Calu3 (cell line): Measurements from ENCODE around the gene FIBP. TPM values are rescaled to one million over a fixed set of nuclear protein-coding genes. Genes with fewer than 3 reads are reported as not detected.
A peak's percentile ranks its signal among the peaks of the same experiment; 100 is the strongest.

ENCODE experiments used
- BruUV-seq: library from RNA; stranded (reverse); fragments of 400-500 nt; replicated peaks from 2 replicates; lab custom pipeline; 2021; lab: Mats Ljungman, UMichigan
- CTCF ChIA-PET: fragments of 300-600 bp; sonication (Branson Sonifier 250); formaldehyde crosslinking; loops from one replicate; lab custom pipeline; 2022; ENCODE audit warnings: antibody characterized with exemption; lab: Charles Lee
- DNase-seq: peaks from one replicate; pipeline ENCODE4 v3.0.0; 2022
- H3K27ac Mint-ChIP-seq: one replicate; pipeline ENCODE4 v1.8.0; 2022; ENCODE audit warnings: mixed read lengths; ENCODE audit not compliant: unreplicated experiment
- H3K27me3 Mint-ChIP-seq: one replicate; pipeline ENCODE4 v1.8.0; 2022; ENCODE audit warnings: mixed read lengths; ENCODE audit not compliant: unreplicated experiment
- H3K36me3 Mint-ChIP-seq: one replicate; pipeline ENCODE4 v1.8.0; 2022; ENCODE audit warnings: mild to moderate bottlenecking, moderate library complexity, mixed read lengths; ENCODE audit not compliant: insufficient read depth, unreplicated experiment
- H3K4me1 Mint-ChIP-seq: one replicate; pipeline ENCODE4 v1.8.0; 2022; ENCODE audit warnings: mild to moderate bottlenecking, low read depth, mixed read lengths; ENCODE audit not compliant: unreplicated experiment
- H3K4me3 Mint-ChIP-seq: one replicate; pipeline ENCODE4 v1.8.0; 2022; ENCODE audit warnings: mild to moderate bottlenecking, low read depth, moderate library complexity, mixed read lengths; ENCODE audit not compliant: unreplicated experiment
- H3K9me3 Mint-ChIP-seq: one replicate; pipeline ENCODE4 v1.8.0; 2022; ENCODE audit warnings: low read depth, mixed read lengths; ENCODE audit not compliant: unreplicated experiment
- CTCF ChIP-seq: fragments of 200-600 bp; IDR thresholded peaks from one replicate; pipeline ENCODE4 v1.8.0; 2022; ENCODE audit warnings: antibody characterized with exemption; ENCODE audit not compliant: unreplicated experiment
- intact Hi-C: fragments of 100-400 bp; cut with micrococcal nuclease; formaldehyde crosslinking; loops from one replicate; pipeline ENCODE4 v1.10.0; 2022; ENCODE audit not compliant: unreplicated experiment
- total RNA-seq: library from RNA; stranded (reverse); gene quantifications from 2 replicates; pipeline ENCODE4 v1.2.3, GENCODE V29; 2022

Gene FIBP
- total RNA-seq, 1 experiment from 2014 or later = 75.8 TPM

- DNase-seq = no peak
- TF ChIP-seq CTCF = no peak
- BruUV-seq = no TSS peak
- H3K9me3 Mint-ChIP-seq = no peaks in the 10 kb centered on the region
- intact Hi-C loops = no loop called here
- H3K36me3 Mint-ChIP-seq = peaks cover 57% of the 10 kb centered on the region
- H3K4me3 Mint-ChIP-seq = peak overlapping the region; percentile 94
- no peaks in the 10 kb centered on the region for H3K27me3 Mint-ChIP-seq
- H3K4me1 Mint-ChIP-seq = peaks cover 53% of the 10 kb centered on the region
- peak overlapping the region; percentile 99 for H3K27ac Mint-ChIP-seq
- CTCF ChIA-PET = interaction anchor here (0.6 to 1.4 kb wide), 4 partner anchors 15 to 55 kb away, joined by 4 to 16 read pairs (median 5); partner anchors contain the start of genes FIBP, FOSL1 and MUS81
These were observed 27.0 kb upstream of the FIBP start for GRCh38 chr11:65915101-65915820.

GRCh38 chr11:65912845-65913244, 24.6 kb upstream of the FIBP start:
- no TSS peak for BruUV-seq
- DNase-seq = no peak
- intact Hi-C loops = no loop called here

GRCh38 chr11:65911682-65912568, 23.7 kb upstream of the FIBP start:
- DNase-seq = peak; percentile 49
- Mint-ChIP-seq H3K9me3 (no peaks in the 10 kb centered on the region), H3K4me3 (no peak overlapping the region), H3K36me3 (peaks cover 30% of the 10 kb centered on the region), H3K27ac (peak overlapping the region; percentile 48), H3K4me1 (peaks cover 61% of the 10 kb centered on the region), H3K27me3 (no peaks in the 10 kb centered on the region)
- TF ChIP-seq CTCF = no peak
- CTCF ChIA-PET = interaction anchor here (1.1 to 2.5 kb wide), 3 partner anchors 21 to 28 kb away, joined by 5 to 9 read pairs (median 8); partner anchors contain the start of genes CCDC85B and FIBP
- intact Hi-C loops = no loop called here
- BruUV-seq = no TSS peak

More at GRCh38 chr11:65912845-65913244, 24.6 kb upstream of the FIBP start:
- peaks cover 35% of the 10 kb centered on the region for H3K36me3 Mint-ChIP-seq
- CTCF ChIA-PET = interaction anchor here (2.1 to 2.5 kb wide), 2 partner anchors 22 to 24 kb away, joined by 8 to 9 read pairs; partner anchors contain the start of genes CCDC85B and FIBP
- H3K4me1 Mint-ChIP-seq = peaks cover 63% of the 10 kb centered on the region
- H3K27me3 Mint-ChIP-seq = no peaks in the 10 kb centered on the region
- H3K9me3 Mint-ChIP-seq = no peaks in the 10 kb centered on the region
- TF ChIP-seq CTCF = no peak
- peak overlapping the region; percentile 33 for H3K27ac Mint-ChIP-seq
- no peak overlapping the region for H3K4me3 Mint-ChIP-seq

GRCh38 chr11:65907878-65908277, 19.6 kb upstream of the FIBP start:
- CTCF ChIA-PET = interaction anchor here (0.7 kb wide), 1 partner anchor 26 kb away, joined by 4 read pairs; no protein-coding TSS in a partner anchor
- no peak for TF ChIP-seq CTCF
- H3K9me3 Mint-ChIP-seq = no peaks in the 10 kb centered on the region
- peaks cover 56% of the 10 kb centered on the region for H3K4me1 Mint-ChIP-seq
- intact Hi-C loops = no loop called here
- no peak for DNase-seq
- H3K36me3 Mint-ChIP-seq = peaks cover 12% of the 10 kb centered on the region
- no peaks in the 10 kb centered on the region for H3K27me3 Mint-ChIP-seq
- peak overlapping the region; percentile 56 for H3K27ac Mint-ChIP-seq
- no TSS peak for BruUV-seq
- no peak overlapping the region for H3K4me3 Mint-ChIP-seq
